ENCODE measurements around the gene PDS5B.

The PDS5B gene

DNA sequence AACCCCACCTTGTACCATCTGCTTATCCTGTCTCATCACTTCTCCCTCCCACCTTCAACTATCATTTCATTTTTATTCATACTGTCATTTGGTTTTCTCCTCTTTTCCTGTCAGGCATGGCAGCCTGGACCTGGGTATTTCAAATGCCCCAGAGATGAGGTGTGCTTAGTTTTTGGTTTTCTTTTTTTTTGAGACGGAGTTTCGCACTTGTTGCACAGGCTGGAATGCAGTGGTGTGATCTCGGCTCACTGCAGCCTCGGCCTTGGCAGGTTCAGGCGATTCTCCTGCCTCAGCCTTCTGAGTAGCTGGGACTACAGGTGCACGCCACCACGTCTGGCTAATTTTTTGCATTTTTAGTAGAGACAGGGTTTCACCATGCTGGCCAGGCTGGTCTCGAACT is 5.8 kb downstream of the PDS5B start:
- Histone ChIP-seq H3K27ac (ENCODE audit: low read depth, low read length) (no peak overlapping the region), H3K9ac (ENCODE audit: low read length) (no peak overlapping the region), H3K27me3 (ENCODE audit: control insufficient read depth in 1 of 2, insufficient read depth in 2 of 2, low read length in 2 of 2) (no peaks in the 10 kb centered on the region), H3K4me1 (ENCODE audit: insufficient read depth, low read length) (peaks cover 26% of the 10 kb centered on the region), H3K36me3 (ENCODE audit: insufficient read depth, low read length) (no peaks in the 10 kb centered on the region), H3K9me3 (ENCODE audit: low read length) (no peaks in the 10 kb centered on the region), H3K4me3 (ENCODE audit: low read depth in 1 of 2, low read length in 2 of 2) (no peak overlapping the region)

- Histone ChIP-seq H3K4me3 (ENCODE audit: low read depth in 1 of 2, low read length in 2 of 2) (no peak overlapping the region), H3K4me1 (ENCODE audit: insufficient read depth, low read length) (peaks cover 26% of the 10 kb centered on the region), H3K27ac (ENCODE audit: low read depth, low read length) (no peak overlapping the region), H3K9ac (ENCODE audit: low read length) (no peak overlapping the region), H3K9me3 (ENCODE audit: low read length) (no peaks in the 10 kb centered on the region), H3K27me3 (ENCODE audit: control insufficient read depth in 1 of 2, insufficient read depth in 2 of 2, low read length in 2 of 2) (no peaks in the 10 kb centered on the region), H3K36me3 (ENCODE audit: insufficient read depth, low read length) (no peaks in the 10 kb centered on the region)
These were observed 8.0 kb downstream of the PDS5B start for GRCh38 chr13:32594157-32594738.

GRCh38 chr13:32595306-32595705 is 9.1 kb downstream of the PDS5B start:
- H3K9me3 ChIP-seq (ENCODE audit: low read length): no peaks in the 10 kb centered on the region
- H3K9ac ChIP-seq (ENCODE audit: low read length): no peak overlapping the region
- H3K36me3 ChIP-seq (ENCODE audit: insufficient read depth, low read length): no peaks in the 10 kb centered on the region
- H3K27me3 ChIP-seq (ENCODE audit: control insufficient read depth in 1 of 2, insufficient read depth in 2 of 2, low read length in 2 of 2): no peaks in the 10 kb centered on the region
- no peak overlapping the region for H3K4me3 ChIP-seq (ENCODE audit: low read depth in 1 of 2, low read length in 2 of 2)
- H3K4me1 ChIP-seq (ENCODE audit: insufficient read depth, low read length): peaks cover 23% of the 10 kb centered on the region
- H3K27ac ChIP-seq (ENCODE audit: low read depth, low read length): no peak overlapping the region

DNA sequence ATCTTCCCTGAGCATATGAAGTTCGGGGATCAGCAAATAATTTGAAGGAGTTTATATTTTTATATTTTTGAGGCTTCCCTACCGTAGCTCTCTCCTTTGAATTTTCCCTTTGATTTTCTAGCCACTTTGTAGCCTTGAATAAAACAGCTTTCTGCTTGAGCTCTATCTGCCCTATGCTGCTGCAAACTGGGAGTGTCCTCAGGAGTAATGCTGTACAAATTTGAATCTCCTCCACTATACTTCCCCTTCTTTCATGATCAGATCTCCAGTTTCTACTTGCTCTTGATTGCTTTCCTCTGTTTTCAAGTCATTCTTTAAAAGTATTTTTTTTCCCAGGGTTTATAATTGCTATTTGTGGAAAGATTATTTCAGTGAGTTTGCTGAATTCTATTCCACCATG is 14.6 kb downstream of the PDS5B start:
- no peak overlapping the region for H3K4me3 ChIP-seq (ENCODE audit: low read depth in 1 of 2, low read length in 2 of 2)
- H3K27ac ChIP-seq (ENCODE audit: low read depth, low read length): no peak overlapping the region
- no peaks in the 10 kb centered on the region for H3K27me3 ChIP-seq (ENCODE audit: control insufficient read depth in 1 of 2, insufficient read depth in 2 of 2, low read length in 2 of 2)
- no peaks in the 10 kb centered on the region for H3K9me3 ChIP-seq (ENCODE audit: low read length)
- H3K4me1 ChIP-seq (ENCODE audit: insufficient read depth, low read length): peaks cover 12% of the 10 kb centered on the region
- no peaks in the 10 kb centered on the region for H3K36me3 ChIP-seq (ENCODE audit: insufficient read depth, low read length)
- no peak overlapping the region for H3K9ac ChIP-seq (ENCODE audit: low read length)

GRCh38 chr13:32609428-32609827 is 23.2 kb downstream of the PDS5B start:
- H3K4me1 ChIP-seq (ENCODE audit: insufficient read depth, low read length): peaks cover 14% of the 10 kb centered on the region
- H3K36me3 ChIP-seq (ENCODE audit: insufficient read depth, low read length): no peaks in the 10 kb centered on the region
- no peak overlapping the region for H3K4me3 ChIP-seq (ENCODE audit: low read depth in 1 of 2, low read length in 2 of 2)
- no peak overlapping the region for H3K27ac ChIP-seq (ENCODE audit: low read depth, low read length)
- H3K9ac ChIP-seq (ENCODE audit: low read length): no peak overlapping the region
- no peaks in the 10 kb centered on the region for H3K9me3 ChIP-seq (ENCODE audit: low read length)
- no peaks in the 10 kb centered on the region for H3K27me3 ChIP-seq (ENCODE audit: control insufficient read depth in 1 of 2, insufficient read depth in 2 of 2, low read length in 2 of 2)

GRCh38 chr13:32610538-32610937 is 24.3 kb downstream of the PDS5B start:
- Histone ChIP-seq H3K4me1 (ENCODE audit: insufficient read depth, low read length) (peaks cover 14% of the 10 kb centered on the region), H3K27ac (ENCODE audit: low read depth, low read length) (no peak overlapping the region), H3K36me3 (ENCODE audit: insufficient read depth, low read length) (no peaks in the 10 kb centered on the region), H3K4me3 (ENCODE audit: low read depth in 1 of 2, low read length in 2 of 2) (no peak overlapping the region), H3K9ac (ENCODE audit: low read length) (no peak overlapping the region), H3K27me3 (ENCODE audit: control insufficient read depth in 1 of 2, insufficient read depth in 2 of 2, low read length in 2 of 2) (no peaks in the 10 kb centered on the region), H3K9me3 (ENCODE audit: low read length) (no peaks in the 10 kb centered on the region)

DNA sequence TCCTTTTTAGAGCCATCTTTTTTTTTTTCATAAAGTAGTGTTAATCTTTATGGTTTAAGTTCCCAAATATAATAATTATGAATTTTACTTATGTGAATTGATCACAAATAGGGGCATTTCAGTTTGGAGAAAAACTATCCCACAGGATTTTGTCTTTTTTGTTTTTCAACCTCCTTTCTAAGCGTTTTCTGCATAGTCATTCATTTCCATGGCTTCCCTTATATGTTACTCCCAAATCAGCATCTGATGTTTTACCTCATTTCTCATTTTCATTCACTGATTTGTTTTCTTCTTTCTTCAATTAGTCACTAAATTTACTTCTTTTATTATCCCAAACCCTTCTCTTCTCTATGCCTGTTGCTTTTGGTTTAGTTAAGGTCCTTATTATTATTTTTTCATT is 24.7 kb downstream of the PDS5B start:
- no peaks in the 10 kb centered on the region for H3K9me3 ChIP-seq (ENCODE audit: low read length)
- H3K27ac ChIP-seq (ENCODE audit: low read depth, low read length): no peak overlapping the region
- H3K27me3 ChIP-seq (ENCODE audit: control insufficient read depth in 1 of 2, insufficient read depth in 2 of 2, low read length in 2 of 2): no peaks in the 10 kb centered on the region
- no peak overlapping the region for H3K4me3 ChIP-seq (ENCODE audit: low read depth in 1 of 2, low read length in 2 of 2)
- no peaks in the 10 kb centered on the region for H3K36me3 ChIP-seq (ENCODE audit: insufficient read depth, low read length)
- H3K4me1 ChIP-seq (ENCODE audit: insufficient read depth, low read length): peaks cover 14% of the 10 kb centered on the region
- no peak overlapping the region for H3K9ac ChIP-seq (ENCODE audit: low read length)

DNA sequence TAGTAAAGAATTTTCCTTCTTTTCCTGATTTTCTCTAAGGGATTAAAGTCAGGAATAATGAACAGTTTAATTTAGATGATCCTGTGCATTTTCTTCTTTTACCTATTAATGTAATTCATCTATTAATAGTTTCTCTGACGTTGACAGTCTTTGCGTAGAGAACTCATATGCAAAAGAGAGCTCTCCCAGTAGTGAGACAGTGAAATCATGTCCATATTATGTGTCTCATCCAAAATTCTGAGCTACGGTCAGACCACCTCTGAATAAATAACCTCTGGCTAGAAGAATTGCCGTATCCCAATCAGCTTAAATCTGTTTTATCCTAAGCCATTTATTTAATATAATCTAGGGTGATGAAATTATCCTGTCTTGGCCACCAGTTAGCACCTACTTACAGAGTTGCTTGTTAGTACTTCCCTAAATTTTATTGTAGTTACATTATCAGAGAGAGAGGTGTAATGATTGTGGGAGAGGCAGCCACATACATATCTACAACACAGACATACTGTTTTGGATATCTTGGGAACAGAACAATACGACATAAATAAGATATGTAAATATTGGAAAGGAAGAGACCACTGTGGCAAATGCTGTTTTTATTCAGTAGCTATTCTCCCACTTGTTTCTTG is 30.7 kb downstream of the PDS5B start:
- Histone ChIP-seq H3K27ac (ENCODE audit: low read depth, low read length) (no peak overlapping the region), H3K4me3 (ENCODE audit: low read depth in 1 of 2, low read length in 2 of 2) (no peak overlapping the region), H3K27me3 (ENCODE audit: control insufficient read depth in 1 of 2, insufficient read depth in 2 of 2, low read length in 2 of 2) (no peaks in the 10 kb centered on the region), H3K9me3 (ENCODE audit: low read length) (no peaks in the 10 kb centered on the region), H3K9ac (ENCODE audit: low read length) (no peak overlapping the region), H3K4me1 (ENCODE audit: insufficient read depth, low read length) (peaks cover 10% of the 10 kb centered on the region), H3K36me3 (ENCODE audit: insufficient read depth, low read length) (no peaks in the 10 kb centered on the region)

DNA sequence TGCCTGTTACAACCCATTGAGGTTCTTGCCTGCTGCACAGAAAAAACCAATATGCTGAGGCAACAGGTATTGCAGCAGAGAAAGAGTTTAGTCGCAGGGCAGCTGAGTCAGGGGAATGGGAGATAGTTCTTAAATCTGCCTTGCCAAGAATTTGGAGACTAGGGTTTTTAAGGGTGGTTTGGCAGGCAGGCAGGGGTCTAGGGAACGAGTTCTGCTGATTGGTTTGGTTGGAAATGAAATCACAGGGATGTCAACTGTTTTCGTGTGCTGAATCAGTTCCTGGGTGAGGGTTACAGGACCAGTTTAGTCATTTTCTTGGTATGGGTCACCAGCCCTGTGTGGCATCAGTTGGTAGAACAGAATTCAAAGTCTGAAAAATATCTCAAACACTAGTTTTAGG is 36.6 kb downstream of the PDS5B start:
- Histone ChIP-seq H3K27me3 (ENCODE audit: control insufficient read depth in 1 of 2, insufficient read depth in 2 of 2, low read length in 2 of 2) (no peaks in the 10 kb centered on the region), H3K4me1 (ENCODE audit: insufficient read depth, low read length) (peaks cover 31% of the 10 kb centered on the region), H3K36me3 (ENCODE audit: insufficient read depth, low read length) (no peaks in the 10 kb centered on the region), H3K27ac (ENCODE audit: low read depth, low read length) (no peak overlapping the region), H3K9ac (ENCODE audit: low read length) (no peak overlapping the region), H3K9me3 (ENCODE audit: low read length) (no peaks in the 10 kb centered on the region), H3K4me3 (ENCODE audit: low read depth in 1 of 2, low read length in 2 of 2) (no peak overlapping the region)

- Histone ChIP-seq H3K27ac (ENCODE audit: low read depth, low read length) (no peak overlapping the region), H3K4me3 (ENCODE audit: low read depth in 1 of 2, low read length in 2 of 2) (no peak overlapping the region)
These were observed 38.2 kb downstream of the PDS5B start for GRCh38 chr13:32624441-32624840.

DNA sequence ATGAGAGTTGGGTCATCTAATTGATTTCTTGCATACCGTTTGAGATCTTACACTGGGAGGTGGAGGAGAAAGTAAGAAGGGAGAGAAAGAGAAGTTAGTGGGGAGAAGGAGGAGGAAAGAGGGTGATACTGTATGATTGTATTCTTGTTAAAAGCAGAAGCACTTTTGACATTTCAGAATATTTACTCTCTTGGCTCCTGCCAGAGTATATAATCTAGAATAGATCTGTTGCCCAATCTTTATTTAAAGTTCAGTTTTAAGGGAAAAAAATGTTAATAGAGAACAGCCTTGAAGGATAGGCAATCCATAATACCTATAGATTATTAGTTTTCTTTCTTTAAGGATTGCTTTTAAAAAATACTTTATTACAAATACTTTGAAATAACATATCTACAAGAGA is 41.5 kb downstream of the PDS5B start:
- Histone ChIP-seq H3K4me1 (ENCODE audit: insufficient read depth, low read length) (peaks cover 35% of the 10 kb centered on the region), H3K36me3 (ENCODE audit: insufficient read depth, low read length) (no peaks in the 10 kb centered on the region), H3K9me3 (ENCODE audit: low read length) (no peaks in the 10 kb centered on the region), H3K27ac (ENCODE audit: low read depth, low read length) (no peak overlapping the region), H3K9ac (ENCODE audit: low read length) (no peak overlapping the region), H3K4me3 (ENCODE audit: low read depth in 1 of 2, low read length in 2 of 2) (no peak overlapping the region), H3K27me3 (ENCODE audit: control insufficient read depth in 1 of 2, insufficient read depth in 2 of 2, low read length in 2 of 2) (no peaks in the 10 kb centered on the region)

More at GRCh38 chr13:32624441-32624840, 38.2 kb downstream of the PDS5B start:
- H3K36me3 ChIP-seq (ENCODE audit: insufficient read depth, low read length): no peaks in the 10 kb centered on the region
- H3K4me1 ChIP-seq (ENCODE audit: insufficient read depth, low read length): peaks cover 35% of the 10 kb centered on the region
- H3K9ac ChIP-seq (ENCODE audit: low read length): no peak overlapping the region
- H3K9me3 ChIP-seq (ENCODE audit: low read length): no peaks in the 10 kb centered on the region
- no peaks in the 10 kb centered on the region for H3K27me3 ChIP-seq (ENCODE audit: control insufficient read depth in 1 of 2, insufficient read depth in 2 of 2, low read length in 2 of 2)

GRCh38 chr13:32629313-32629712 is 43.1 kb downstream of the PDS5B start:
- no peaks in the 10 kb centered on the region for H3K9me3 ChIP-seq (ENCODE audit: low read length)
- H3K9ac ChIP-seq (ENCODE audit: low read length): no peak overlapping the region
- no peaks in the 10 kb centered on the region for H3K36me3 ChIP-seq (ENCODE audit: insufficient read depth, low read length)
- H3K27ac ChIP-seq (ENCODE audit: low read depth, low read length): no peak overlapping the region
- H3K27me3 ChIP-seq (ENCODE audit: control insufficient read depth in 1 of 2, insufficient read depth in 2 of 2, low read length in 2 of 2): no peaks in the 10 kb centered on the region
- H3K4me3 ChIP-seq (ENCODE audit: low read depth in 1 of 2, low read length in 2 of 2): no peak overlapping the region
- peaks cover 35% of the 10 kb centered on the region for H3K4me1 ChIP-seq (ENCODE audit: insufficient read depth, low read length)

Measured in muscle layer of colon (tissue), 2 donors.